ENCODE measurements around the gene ZNF197.
"Not testable (repeated sequence)": the region's sequence is repeated elsewhere in the genome, so short reads cannot be mapped to it uniquely, and the experiment has no call there.

Gene ZNF197

GRCh38 chr3:44666346-44666745 is 41.5 kb downstream of the ZNF197 start:
- TF ChIP-seq CTCF (IDR thresholded peaks at IDR 0.05; ENCODE audit: low read depth, low read length, missing control alignments), result no peak
- no peak for DNase-seq (ENCODE audit: low read depth)
- H3K4me3 ChIP-seq (ENCODE audit: low read depth, low read length), result no peak overlapping the region

GRCh38 chr3:44669760-44670159 is 44.9 kb downstream of the ZNF197 start:
- DNase-seq (ENCODE audit: low read depth), result no peak
- no peak overlapping the region for H3K4me3 ChIP-seq (ENCODE audit: low read depth, low read length)
- no peak for TF ChIP-seq CTCF (IDR thresholded peaks at IDR 0.05; ENCODE audit: low read depth, low read length, missing control alignments)

- H3K4me3 ChIP-seq (ENCODE audit: low read depth, low read length); DNase-seq (ENCODE audit: low read depth): not testable (repeated sequence)
Measured at GRCh38 chr3:44673466-44673865, 48.6 kb downstream of the ZNF197 start.

- DNase-seq (ENCODE audit: low read depth), result no peak
- H3K4me3 ChIP-seq (ENCODE audit: low read depth, low read length), result no peak overlapping the region
- TF ChIP-seq CTCF (IDR thresholded peaks at IDR 0.05; ENCODE audit: low read depth, low read length, missing control alignments), result no peak
Measured at GRCh38 chr3:44674211-44674610, 49.4 kb downstream of the ZNF197 start.

- no peak for DNase-seq (ENCODE audit: low read depth)
- no peak overlapping the region for H3K4me3 ChIP-seq (ENCODE audit: low read depth, low read length)
- TF ChIP-seq CTCF (IDR thresholded peaks at IDR 0.05; ENCODE audit: low read depth, low read length, missing control alignments), result no peak
Measured at GRCh38 chr3:44678480-44679116, 53.8 kb downstream of the ZNF197 start.

GRCh38 chr3:44680921-44681455 is 56.2 kb downstream of the ZNF197 start:
- DNase-seq (ENCODE audit: low read depth), result no peak
- TF ChIP-seq CTCF (IDR thresholded peaks at IDR 0.05; ENCODE audit: low read depth, low read length, missing control alignments), result no peak
- H3K4me3 ChIP-seq (ENCODE audit: low read depth, low read length), result no peak overlapping the region

GRCh38 chr3:44682182-44682896 is 57.5 kb downstream of the ZNF197 start:
- TF ChIP-seq CTCF (IDR thresholded peaks at IDR 0.05; ENCODE audit: low read depth, low read length, missing control alignments), result no peak
- H3K4me3 ChIP-seq (ENCODE audit: low read depth, low read length), result no peak overlapping the region
- no peak for DNase-seq (ENCODE audit: low read depth)

Data from GM12864 (cell line).